Astrocyte of the cerebellum (primary cell): Measurements from ENCODE around the gene ATP11A.

Source experiments
- DNase-seq: peaks from one replicate; pipeline ENCODE4 v3.0.0-alpha.2; 2011; ENCODE audit warnings: low read depth
- H3K4me3 ChIP-seq: 2 replicates; pipeline ENCODE4 v1.5.1; 2011; ENCODE audit warnings: mild to moderate bottlenecking, low read depth, low read length, moderate library complexity
- CTCF ChIP-seq: IDR thresholded peaks from 2 replicates; pipeline ENCODE4 v1.5.1; 2012; ENCODE audit warnings: low read length, low read depth, moderate library complexity, mild to moderate bottlenecking; ENCODE audit errors: missing control alignments
- in situ Hi-C: cut with HindIII; loops from 2 replicates; pipeline ENCODE4 v1.10.0; 2017; ENCODE audit warnings: low sequenced_read_pairs

ATP11A gene

DNA sequence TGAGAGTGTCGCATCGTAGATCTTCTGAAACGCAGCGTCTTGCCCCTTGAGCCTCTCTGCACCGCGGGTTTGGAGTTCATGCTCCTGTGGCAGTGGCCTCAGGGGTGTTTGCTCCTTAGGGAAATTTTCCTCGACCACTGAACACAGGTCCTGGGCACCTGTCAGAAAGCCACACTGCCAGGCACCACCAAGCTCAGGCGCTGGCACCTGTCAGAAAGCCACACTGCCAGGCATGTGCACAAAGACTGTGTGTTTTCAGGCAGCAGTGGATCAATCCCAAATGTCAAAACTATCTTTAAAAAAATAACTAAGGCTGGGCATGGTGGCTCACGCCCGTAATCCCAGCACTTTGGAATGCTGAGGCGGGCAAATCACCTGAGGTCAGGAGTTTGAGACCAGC lies 87.1 kb downstream of the ATP11A start:
- H3K4me3 ChIP-seq, result no peak overlapping the region
- no peak for DNase-seq
- in situ Hi-C loops, result no loop called here
- no peak for TF ChIP-seq CTCF

DNA sequence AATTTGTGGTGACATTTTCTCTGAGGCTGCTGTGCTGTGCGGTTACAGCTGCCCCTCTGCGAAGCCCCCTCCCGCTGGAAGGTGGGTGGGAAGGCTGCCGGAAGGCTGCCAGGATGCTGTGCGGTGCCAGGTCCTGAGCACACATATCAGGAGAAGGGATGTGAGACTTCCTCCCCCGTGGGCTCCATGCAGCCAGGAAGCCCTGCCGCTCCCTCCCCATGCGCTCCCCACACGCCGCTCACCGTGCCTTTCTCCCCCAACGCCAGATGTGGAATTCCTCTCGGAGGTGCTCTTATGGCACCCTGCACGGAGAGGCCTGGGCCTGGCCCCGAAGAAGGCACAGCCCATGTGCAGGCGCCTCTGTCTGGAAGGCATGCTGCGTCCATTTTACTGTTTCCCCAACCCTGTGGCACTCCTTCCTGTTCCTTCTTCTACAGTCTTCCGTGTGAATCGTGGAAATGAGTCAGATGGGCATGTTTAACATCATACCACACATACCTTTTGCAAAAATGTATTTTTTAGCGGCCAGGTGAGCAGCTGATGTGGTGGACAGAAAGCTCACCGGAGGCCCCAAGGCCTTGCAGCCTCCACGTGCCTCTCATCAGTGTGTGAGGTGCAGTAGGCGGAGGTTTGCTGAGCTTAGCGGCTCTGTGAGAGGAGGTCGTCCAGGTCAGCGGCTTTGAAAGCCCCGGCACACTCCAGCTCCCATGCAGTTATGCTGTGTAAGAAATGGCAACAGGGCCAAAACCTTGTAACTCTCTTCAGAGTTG lies 88.0 kb downstream of the ATP11A start:
- no peak overlapping the region for H3K4me3 ChIP-seq
- no peak for TF ChIP-seq CTCF
- in situ Hi-C loops, result no loop called here
- DNase-seq, result no peak

- in situ Hi-C loops, result loop anchor here (5.0 kb wide), 1 partner anchor 88 kb away; the partner anchor contains the start of gene ATP11A
- no peak for TF ChIP-seq CTCF
- no peak for DNase-seq
- H3K4me3 ChIP-seq, result no peak overlapping the region
Observed at GRCh38 chr13:112779856-112780604, 90.2 kb downstream of the ATP11A start.

DNA sequence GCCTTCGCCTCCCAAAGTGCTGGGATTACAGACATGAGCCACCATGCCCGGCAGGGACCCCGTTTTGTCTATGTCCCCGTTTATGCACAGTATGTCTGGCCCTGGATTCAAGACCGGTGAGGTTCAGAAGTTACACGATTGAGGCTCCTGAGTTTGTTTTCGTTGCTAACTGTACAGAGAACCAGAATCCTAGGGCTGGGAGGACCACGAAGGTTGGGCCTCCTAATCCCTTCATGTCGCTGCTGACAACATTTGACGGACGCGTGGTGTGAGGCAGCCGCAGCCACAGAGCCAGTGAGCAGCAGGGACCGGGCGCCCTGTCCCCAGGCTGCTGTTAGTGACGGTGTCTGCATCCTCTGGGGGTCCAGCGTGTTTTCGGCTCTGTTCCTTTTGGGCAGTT lies 91.4 kb downstream of the ATP11A start:
- in situ Hi-C loops, result loop anchor here (5.0 kb wide), 1 partner anchor 89 kb away; the partner anchor contains the start of gene ATP11A
- no peak overlapping the region for H3K4me3 ChIP-seq
- no peak for DNase-seq
- no peak for TF ChIP-seq CTCF

GRCh38 chr13:112781881-112782361 lies 92.1 kb downstream of the ATP11A start:
- no peak overlapping the region for H3K4me3 ChIP-seq
- no peak for DNase-seq
- no peak for TF ChIP-seq CTCF
- in situ Hi-C loops, result loop anchor here (5.0 kb wide), 1 partner anchor 90 kb away; the partner anchor contains the start of gene ATP11A

DNA sequence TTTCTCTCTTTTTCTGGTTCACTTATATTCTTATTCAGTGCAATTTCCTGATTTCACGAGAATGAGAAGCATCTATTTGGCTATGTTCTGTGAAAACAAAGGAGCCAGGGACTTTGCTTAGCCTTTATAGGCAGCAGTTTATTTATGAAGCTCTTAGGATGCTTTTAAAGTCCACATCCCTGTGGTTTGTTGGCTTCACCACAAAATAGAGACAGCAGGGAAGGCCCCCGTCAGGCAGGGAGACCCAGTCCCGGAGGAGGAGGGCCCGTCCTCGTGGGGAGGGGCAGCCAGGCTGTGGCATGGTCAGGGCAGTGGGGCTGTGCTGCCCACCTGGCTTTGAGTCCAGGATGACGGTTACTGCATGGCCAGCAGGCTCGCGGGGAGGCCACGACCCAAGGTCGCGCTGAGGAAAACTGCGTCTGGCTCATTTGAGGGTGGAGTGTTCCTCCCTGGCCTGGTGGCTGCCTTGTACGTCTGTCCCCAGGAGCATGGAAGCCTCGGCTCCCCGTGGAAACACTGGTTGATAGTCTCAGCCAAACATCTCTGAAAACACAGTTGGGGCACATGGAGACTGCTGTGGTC lies 92.7 kb downstream of the ATP11A start:
- in situ Hi-C loops, result loop anchor here (5.0 kb wide), 1 partner anchor 90 kb away; the partner anchor contains the start of gene ATP11A
- TF ChIP-seq CTCF, result no peak
- no peak overlapping the region for H3K4me3 ChIP-seq
- DNase-seq, result no peak
